Upper lobe of right lung (tissue), 1 donor: ENCODE data around the gene ZG16. TPM values are rescaled to one million over a fixed set of nuclear protein-coding genes. Genes with fewer than 3 reads are reported as not detected.
"Not testable (repeated sequence)": the region's sequence is repeated elsewhere in the genome, so short reads cannot be mapped to it uniquely, and the experiment has no call there.

Experiments
- ATAC-seq: fragments of 200-7000 bp; cut with Tn5 transposase; one replicate; pipeline ENCODE4 v1.9.1; 2020; ENCODE audit warnings: mild to moderate bottlenecking, moderate library complexity
- DNase-seq: peaks from one replicate; pipeline ENCODE4 v3.0.0-alpha.2; 2020
- H3K27ac ChIP-seq: fragments of 200-600 bp; one replicate; pipeline ENCODE4 v1.8.0; 2022
- H3K27me3 ChIP-seq: fragments of 200-600 bp; one replicate; pipeline ENCODE4 v1.8.0; 2022; ENCODE audit warnings: mild to moderate bottlenecking
- H3K36me3 ChIP-seq: fragments of 200-600 bp; one replicate; pipeline ENCODE4 v1.8.0; 2022
- H3K4me1 ChIP-seq: fragments of 200-600 bp; one replicate; pipeline ENCODE4 v1.8.0; 2022
- H3K4me3 ChIP-seq: fragments of 200-600 bp; one replicate; pipeline ENCODE4 v1.8.0; 2022; ENCODE audit warnings: mild to moderate bottlenecking
- H3K9me3 ChIP-seq: fragments of 200-600 bp; one replicate; pipeline ENCODE4 v1.8.0; 2022
- CTCF ChIP-seq: fragments of 200-600 bp; IDR thresholded peaks from one replicate; pipeline ENCODE4 v1.8.0; 2022; ENCODE audit warnings: antibody characterized with exemption
- intact Hi-C: fragments of 100-400 bp; cut with DNase I; formaldehyde crosslinking; loops from one replicate; pipeline ENCODE4 v1.11.0; 2022
- total RNA-seq: library from RNA; stranded (reverse); fragmentation: NEBNext Ultra II Directional; extraction: Animal tissue kit (Norgen Biotek cat#: 25700); gene quantifications from one replicate; pipeline ENCODE4 v1.2.1, GENCODE V29; 2021
- donor health status: DM: no; HTN: yes; CAD: no; lungs with severe emphysema.

ZG16 gene
- total RNA-seq, 1 donor from 2014 or later, result not detected

DNA sequence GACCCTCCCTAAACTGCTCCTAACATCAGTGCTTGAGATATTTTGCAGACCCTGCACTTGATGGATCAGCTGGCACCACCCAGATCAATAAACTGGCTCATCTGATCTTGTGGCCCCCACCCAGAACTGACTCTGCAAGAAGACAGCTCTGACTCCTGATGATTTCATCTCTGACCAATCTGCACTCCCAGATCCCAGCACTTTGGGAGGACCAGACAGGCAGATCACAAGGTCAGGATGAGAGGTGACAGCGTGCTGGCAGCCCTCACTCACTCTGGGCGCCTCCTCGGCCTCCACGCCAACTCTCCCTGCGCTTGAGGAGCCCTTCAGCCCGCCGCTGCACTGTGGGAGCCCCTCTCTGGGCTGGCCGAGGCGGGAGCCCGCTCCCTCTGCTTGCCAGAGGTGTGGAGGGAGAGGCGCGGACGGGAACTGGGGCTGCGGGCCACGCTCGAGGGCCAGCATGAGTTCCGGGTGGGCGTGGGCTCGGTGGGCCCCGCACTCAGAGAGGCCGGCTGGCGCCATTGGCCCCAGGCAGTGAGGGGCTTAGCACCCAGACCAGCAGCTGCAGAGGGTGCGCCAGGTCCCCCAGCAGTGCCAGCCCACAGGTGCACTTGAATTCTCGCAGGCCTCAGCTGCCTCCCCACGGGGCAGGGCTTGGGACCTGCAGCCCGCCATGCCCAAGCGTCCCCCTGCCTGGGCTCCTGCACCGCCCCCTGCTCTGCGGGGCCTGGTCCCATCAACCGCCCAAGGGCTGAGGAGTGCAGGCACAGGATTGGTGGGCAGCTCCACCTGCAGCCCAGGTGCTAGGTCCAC is 29.9 kb upstream of the ZG16 start:
- DNase-seq (no peak), ATAC-seq (no peak)
- Histone ChIP-seq H3K27me3 (no peaks in the 10 kb centered on the region), H3K9me3 (no peaks in the 10 kb centered on the region), H3K27ac (no peak overlapping the region), H3K36me3 (no peaks in the 10 kb centered on the region), H3K4me1 (no peaks in the 10 kb centered on the region), H3K4me3 (no peak overlapping the region)
- TF ChIP-seq CTCF, result no peak
- intact Hi-C loops, result no loop called here

DNA sequence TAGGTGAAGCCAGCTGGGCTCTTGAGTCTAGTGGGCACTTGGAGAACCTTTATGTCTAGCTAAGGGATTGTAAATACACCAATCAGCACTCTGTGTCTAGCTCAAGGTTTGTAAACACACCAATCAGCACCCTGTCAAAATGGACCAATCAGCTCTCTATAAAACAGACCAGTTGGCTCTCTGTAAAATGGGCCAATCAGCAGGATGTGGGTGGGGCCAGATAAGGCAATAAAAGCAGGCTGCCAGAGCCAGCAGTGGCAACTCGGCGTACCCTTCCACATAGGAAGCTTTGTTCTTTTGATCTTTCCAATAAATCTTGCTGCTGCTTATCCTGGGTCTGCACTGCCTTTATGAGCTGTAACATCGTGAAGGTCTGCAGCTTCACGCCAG is 29.3 kb upstream of the ZG16 start:
- DNase-seq, H3K27ac ChIP-seq, H3K9me3 ChIP-seq, ATAC-seq, H3K27me3 ChIP-seq, intact Hi-C loops, H3K4me1 ChIP-seq, H3K4me3 ChIP-seq, H3K36me3 ChIP-seq: not testable (repeated sequence)

DNA sequence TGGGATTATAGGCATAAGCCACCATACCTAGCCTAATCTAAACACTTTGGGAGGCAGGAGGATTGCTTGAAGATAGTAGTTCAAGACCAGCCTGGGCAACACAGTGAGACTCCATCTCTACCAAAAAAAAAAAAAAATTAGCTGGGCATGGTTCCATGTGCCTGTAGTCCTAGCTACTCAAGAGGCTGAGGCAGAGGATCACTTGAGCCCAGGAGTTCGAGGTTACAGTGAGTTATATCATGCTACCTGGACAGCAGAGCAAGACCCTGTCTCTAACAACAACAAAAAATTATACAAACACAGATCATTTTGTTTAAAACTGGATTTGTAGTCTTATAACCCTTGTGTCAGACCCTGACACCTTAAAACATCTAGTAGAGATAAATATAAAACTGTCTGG is 24.5 kb upstream of the ZG16 start:
- no peaks in the 10 kb centered on the region for H3K27me3 ChIP-seq
- no peaks in the 10 kb centered on the region for H3K36me3 ChIP-seq
- ATAC-seq, result no peak
- H3K9me3 ChIP-seq, result no peaks in the 10 kb centered on the region
- intact Hi-C loops, result no loop called here
- no peak for TF ChIP-seq CTCF
- no peaks in the 10 kb centered on the region for H3K4me1 ChIP-seq
- DNase-seq, result no peak
- H3K4me3 ChIP-seq, result no peak overlapping the region
- no peak overlapping the region for H3K27ac ChIP-seq

GRCh38 chr16:29756654-29757053 is 21.4 kb upstream of the ZG16 start:
- Histone ChIP-seq H3K36me3 (no peaks in the 10 kb centered on the region), H3K4me3 (no peak overlapping the region), H3K4me1 (no peaks in the 10 kb centered on the region), H3K9me3 (no peaks in the 10 kb centered on the region), H3K27ac (no peak overlapping the region), H3K27me3 (no peaks in the 10 kb centered on the region)
- no peak for TF ChIP-seq CTCF
- intact Hi-C loops, result no loop called here
- no peak for DNase-seq
- peak; percentile 26 for ATAC-seq

GRCh38 chr16:29757086-29757485 is 21.0 kb upstream of the ZG16 start:
- H3K27me3 ChIP-seq, H3K4me3 ChIP-seq, H3K27ac ChIP-seq, ATAC-seq, intact Hi-C loops, H3K36me3 ChIP-seq, DNase-seq, H3K4me1 ChIP-seq, H3K9me3 ChIP-seq: not testable (repeated sequence)

DNA sequence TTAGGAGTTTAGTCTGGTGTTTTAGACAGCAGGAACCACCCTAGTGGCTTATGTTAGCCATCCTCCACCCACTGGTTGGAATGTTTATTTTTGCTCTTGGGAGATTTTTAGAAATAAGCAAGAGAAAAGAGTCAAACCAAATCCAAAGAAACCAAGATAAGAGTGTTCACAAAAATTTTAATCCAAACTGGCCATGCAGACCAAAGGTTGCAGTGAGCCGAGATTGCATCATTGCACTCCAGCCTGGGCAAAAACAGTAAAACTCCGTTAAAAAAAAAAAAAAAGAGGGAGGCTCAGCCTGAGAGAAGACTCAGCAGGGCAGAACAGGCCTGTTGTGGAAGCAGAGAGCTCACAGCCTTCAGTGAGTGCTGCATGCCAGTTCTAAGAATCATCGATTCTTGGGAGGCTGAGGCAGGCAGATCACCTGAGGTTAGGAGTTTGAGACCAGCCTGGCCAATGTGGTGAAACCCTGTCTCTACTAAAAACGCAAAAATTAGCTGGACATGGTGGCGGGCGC is 20.0 kb upstream of the ZG16 start:
- no peaks in the 10 kb centered on the region for H3K4me1 ChIP-seq
- no peaks in the 10 kb centered on the region for H3K9me3 ChIP-seq
- H3K36me3 ChIP-seq, result no peaks in the 10 kb centered on the region
- intact Hi-C loops, result no loop called here
- TF ChIP-seq CTCF, result no peak
- H3K4me3 ChIP-seq, result no peak overlapping the region
- no peak for ATAC-seq
- peak overlapping the region; percentile 17 for H3K27ac ChIP-seq
- H3K27me3 ChIP-seq, result no peaks in the 10 kb centered on the region
- no peak for DNase-seq
